NCI-H82 treated with DMSO at 0.1 percent for 48 hours (cell line): ENCODE data around the gene PLEKHJ1.
"Not testable (repeated sequence)": the region's sequence is repeated elsewhere in the genome, so short reads cannot be mapped to it uniquely, and the experiment has no call there.

ENCODE experiments used
- DNase-seq: peaks from one replicate; lab custom pipeline; 2025; ENCODE audit not compliant: unreplicated experiment; lab: John Stamatoyannopoulos, UW

Gene PLEKHJ1

DNA sequence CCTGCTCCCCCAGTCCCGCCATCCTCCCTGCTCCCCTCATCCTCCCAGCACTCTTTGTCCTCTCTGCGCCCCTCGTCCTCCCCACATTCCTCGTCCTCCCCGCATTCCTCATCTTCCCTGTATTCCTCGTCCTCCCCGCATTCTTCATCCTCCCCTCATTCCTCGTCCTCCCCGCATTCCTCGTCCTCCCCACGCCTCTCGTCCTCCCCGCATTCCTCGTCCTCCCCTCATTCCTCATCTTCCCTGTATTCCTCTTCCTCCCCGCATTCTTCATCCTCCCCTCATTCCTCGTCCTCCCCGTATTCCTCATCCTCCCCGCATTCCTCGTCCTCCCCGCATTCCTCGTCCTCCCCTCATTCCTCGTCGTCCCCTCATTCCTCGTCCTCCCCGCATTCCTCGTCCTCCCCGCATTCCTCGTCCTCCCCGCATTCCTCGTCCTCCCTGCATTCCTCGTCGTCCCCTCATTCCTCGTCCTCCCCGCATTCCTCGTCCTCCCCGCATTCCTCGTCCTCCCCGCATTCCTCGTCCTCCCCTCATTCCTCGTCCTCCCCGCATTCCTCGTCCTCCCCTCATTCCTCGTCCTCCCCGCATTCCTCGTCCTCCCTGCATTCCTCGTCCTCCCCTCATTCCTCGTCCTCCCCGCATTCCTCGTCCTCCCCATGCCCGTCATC is 35.4 kb downstream of the PLEKHJ1 start:
- DNase-seq, result not testable (repeated sequence)

DNA sequence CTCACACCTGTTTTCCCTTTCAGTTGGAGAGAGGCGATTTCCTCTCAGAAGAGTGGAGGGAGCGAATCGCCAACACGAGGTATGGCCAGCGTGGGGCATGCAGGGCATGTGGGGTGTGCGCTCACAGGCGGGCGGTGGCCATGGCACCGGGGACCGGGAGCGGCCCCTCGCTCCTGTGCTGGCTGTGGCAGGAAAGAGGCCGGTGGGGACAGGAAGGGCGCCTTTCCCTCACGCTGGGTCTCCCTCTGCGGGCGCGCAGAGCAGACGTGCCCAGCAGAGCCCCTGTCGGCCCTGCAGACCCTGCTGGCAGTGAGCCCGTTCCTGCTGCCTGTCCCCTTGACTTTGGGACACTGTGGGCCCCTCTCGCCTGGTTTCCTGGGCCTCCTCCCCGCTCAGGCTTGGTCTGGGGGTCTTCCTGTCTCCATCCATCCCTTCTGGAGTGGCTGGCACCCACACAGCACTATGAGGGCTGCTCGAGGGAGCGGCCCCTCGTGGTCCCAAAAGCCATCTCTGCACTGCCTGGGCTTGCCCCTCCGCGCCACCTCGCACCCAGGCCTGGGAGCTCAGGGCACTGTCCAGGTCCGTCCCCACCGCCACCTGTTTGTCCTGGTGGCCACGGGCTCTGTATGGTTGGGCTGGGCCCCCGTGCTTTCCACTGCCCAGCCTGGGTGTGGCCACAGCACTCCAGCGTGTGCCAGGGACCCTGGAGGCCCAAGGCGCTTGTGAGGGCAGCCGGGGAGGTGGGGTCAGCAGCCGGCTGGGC is 36.1 kb downstream of the PLEKHJ1 start:
- DNase-seq, result no peak

GRCh38 chr19:2199215-2199614 is 36.9 kb downstream of the PLEKHJ1 start:
- no peak for DNase-seq

DNA sequence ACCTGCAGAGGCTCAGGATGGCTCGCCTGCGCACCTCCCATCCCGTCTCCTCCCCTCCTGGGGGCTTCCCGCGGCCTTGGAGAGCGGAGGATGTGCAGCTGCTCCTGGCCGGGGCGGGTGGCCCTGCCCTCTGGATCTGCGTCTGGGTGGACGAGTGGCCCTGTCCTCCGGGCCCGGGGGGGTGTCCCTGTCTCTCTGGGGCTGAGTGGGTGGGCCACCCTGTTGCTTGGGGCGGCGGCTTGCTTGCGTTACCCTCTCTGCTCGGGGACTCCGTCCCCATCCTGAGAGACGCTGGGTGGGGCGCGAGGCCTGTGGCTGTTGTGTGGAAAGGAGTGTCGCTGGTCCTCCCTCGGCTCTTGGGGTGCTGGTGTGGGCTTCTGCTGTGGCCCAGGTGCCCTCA is 37.8 kb downstream of the PLEKHJ1 start:
- no peak for DNase-seq

GRCh38 chr19:2197270-2197669 is 38.9 kb downstream of the PLEKHJ1 start:
- DNase-seq, result no peak

- no peak for DNase-seq
These were observed 40.2 kb downstream of the PLEKHJ1 start for GRCh38 chr19:2195914-2196313.

DNA sequence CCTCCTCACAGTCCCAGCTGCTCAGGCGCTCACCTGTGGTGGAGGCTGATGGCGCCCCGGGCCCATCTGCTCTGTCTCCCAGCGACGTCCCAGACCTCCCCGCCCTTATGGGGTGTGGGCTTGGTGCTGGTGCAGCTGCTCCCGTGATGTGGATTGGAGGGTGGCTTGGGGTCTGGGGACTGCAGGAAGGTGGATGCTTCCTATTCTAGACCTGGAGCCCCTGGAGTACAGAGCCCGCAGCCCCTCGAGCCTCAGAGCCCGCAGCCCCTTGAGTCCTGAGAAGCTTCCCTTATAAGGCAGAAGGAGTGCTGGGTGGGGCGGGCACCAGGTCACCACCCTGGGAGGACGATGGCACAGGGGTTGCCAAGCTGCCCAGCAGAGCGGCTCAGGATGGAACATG is 40.8 kb downstream of the PLEKHJ1 start:
- DNase-seq, result no peak

- no peak for DNase-seq
These were observed 41.5 kb downstream of the PLEKHJ1 start for GRCh38 chr19:2194513-2195078.

- no peak for DNase-seq
These were observed 42.3 kb downstream of the PLEKHJ1 start for GRCh38 chr19:2193807-2194206.

- no peak for DNase-seq
These were observed 43.3 kb downstream of the PLEKHJ1 start for GRCh38 chr19:2192862-2193261.

GRCh38 chr19:2191456-2192310 is 44.4 kb downstream of the PLEKHJ1 start:
- no peak for DNase-seq

GRCh38 chr19:2190848-2191455 is 45.2 kb downstream of the PLEKHJ1 start:
- no peak for DNase-seq

DNA sequence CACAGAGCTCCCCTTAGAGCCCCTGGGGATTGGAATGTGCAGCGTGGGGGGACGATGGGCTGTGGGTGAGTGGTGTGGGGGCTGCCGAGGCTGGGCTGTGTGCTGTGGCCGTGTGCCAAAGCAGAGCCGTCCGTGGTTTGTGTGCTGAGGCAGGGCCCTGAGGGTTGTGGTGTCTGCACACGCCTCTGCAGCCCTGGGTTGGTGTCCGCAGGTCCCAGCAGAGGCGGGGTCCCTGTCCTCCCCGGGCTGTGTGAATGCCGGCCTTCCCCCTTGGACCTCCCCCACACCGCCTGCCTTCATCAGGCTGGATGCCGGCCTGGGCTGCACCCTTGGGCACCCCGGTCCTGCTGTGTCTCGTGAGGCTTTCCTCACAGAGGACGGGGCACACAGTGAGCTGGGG is 46.2 kb downstream of the PLEKHJ1 start:
- no peak for DNase-seq

DNA sequence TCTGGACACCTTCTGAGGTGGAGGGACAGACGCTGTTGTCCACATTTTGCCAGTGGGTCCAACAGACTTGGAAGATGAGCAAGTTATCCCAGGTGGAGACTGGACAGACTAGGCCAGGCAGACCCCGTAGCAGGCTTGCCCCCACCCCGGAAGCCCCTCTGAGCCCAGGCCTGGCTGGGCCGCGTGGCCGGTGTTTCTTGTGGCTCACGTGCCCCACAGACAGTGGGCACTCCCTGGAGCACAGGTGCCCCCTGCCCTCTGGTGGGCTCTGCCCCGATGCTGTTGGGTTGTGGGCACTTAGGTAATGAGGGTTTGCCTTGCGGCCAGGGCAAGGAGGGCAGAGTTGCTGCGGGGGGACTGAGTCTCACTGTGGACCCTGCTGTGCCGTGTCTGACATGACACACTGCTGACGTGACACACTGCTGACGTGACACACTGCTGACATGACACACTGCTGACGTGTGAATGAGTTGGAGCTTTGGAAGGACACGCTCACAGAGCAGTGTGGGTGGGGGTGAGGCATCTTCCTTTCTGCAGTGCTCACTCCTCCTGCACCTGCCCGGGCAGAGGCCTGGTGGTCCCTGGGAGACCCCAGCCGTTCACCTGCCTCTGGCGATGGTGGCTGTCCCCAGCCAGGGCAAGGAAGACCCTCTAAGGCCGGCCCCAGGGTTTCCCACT is 47.3 kb downstream of the PLEKHJ1 start:
- DNase-seq, result no peak

DNA sequence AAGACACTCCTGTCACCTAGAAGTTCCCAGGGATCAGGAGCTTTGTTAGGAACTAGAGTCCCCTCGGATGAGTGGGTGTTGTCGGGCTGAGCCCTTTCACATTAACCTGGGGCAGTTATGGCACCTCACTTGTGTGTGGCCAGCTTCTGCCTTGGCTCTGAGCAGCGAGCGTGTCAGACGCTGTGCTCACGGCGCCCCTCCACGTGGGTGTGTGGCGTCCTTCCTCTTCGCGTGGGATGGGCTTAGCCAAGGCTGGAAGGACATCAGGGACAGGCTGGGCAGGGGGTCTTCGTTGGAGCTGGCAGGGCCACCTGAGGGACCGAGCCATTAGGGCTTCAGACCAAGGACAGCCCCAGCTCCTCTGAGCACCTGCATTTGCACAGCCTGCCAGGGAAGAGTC is 49.0 kb downstream of the PLEKHJ1 start:
- no peak for DNase-seq

- no peak for DNase-seq
These were observed 49.9 kb downstream of the PLEKHJ1 start for GRCh38 chr19:2186071-2186846.

DNA sequence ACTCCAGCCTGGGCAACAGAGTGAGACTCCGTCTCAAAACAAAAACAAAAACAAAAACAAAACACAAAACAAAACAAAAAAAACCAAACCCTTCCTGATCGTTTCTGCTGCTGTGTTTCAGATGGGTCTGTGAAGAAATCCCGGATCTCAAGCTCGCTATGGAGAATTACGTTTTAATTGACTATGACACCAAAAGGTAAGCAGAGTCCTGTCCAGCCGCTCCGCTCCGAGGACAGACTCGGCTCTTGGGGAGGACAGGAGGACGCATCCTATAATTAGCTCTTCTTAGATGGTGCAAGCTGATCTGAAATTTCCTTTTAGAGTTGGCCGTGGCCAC is 50.4 kb downstream of the PLEKHJ1 start:
- no peak for DNase-seq

GRCh38 chr19:2184422-2184975 is 51.6 kb downstream of the PLEKHJ1 start:
- no peak for DNase-seq
